CD4-positive, alpha-beta T cell treated with Interleukin-10 for 1 hour (primary cell): Measurements from ENCODE around the gene OLFML1.
A peak's percentile ranks its signal among the peaks of the same experiment; 100 is the strongest.

Source experiments
- DNase-seq: peaks from one replicate; pipeline ENCODE4 v3.0.0-alpha.2; 2020

OLFML1 gene

DNA sequence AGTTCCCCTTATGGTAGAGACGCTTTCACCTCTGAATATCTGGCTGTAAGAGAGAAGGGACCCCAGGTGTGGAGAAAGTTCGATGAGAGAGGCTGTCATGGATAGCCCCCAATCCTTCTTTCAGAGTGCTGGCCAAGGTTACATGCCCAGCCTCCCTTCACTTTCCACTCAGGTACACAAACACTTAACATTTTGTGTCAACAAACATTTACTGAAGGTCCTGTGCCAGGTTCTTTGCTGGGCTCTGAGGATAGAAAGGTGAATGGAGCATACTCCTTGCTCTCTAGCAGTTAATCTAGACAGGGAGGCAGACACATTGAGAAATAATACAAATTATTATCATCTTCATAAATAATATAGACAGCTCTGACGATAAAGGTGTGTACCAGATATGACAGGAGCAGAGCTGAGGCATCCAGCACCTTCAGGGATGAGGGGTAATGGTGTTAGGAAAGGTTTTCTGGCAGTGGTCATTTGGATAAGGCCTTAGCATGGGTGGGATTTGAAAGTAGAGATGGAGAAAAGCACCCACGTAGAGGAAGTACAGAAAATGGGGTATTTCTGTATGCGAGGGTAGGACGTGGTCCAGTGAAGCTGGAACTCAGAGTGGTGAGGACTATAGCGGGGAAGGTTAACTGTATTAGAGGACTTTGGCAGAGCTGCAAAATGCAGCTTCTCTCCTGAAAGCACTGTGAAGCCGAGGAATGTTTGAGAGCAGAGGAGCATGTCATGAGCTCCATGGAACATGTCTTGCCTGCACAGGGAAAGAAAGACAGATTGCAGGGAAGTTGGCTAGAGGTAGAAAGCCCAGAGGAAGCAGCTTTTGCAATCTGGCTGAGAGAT, 48.1 kb downstream of the OLFML1 start:
- no peak for DNase-seq

- DNase-seq = no peak
Measured at GRCh38 chr11:7534042-7534378, 48.7 kb downstream of the OLFML1 start.

DNA sequence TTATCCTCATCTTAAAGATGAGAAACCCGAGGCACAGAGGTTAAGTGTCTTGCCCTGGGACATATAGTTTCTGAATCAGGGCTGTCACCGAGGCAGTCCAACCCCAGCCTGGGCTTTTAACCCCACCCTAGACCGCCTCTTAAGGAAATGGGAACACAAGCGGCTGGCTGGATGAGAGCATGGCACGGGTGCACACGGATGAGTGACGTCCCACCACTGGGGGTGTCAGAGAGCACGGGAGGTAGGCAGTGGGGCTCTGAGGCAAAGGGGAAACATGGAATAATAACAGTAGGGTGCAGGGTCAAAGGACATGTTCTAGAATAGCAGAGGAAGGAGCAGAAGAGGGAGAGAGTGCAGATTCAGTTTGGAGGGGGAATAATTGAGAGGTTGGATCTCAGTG, 50.8 kb downstream of the OLFML1 start:
- DNase-seq = no peak

- no peak for DNase-seq
Measured at GRCh38 chr11:7537265-7537664, 52.0 kb downstream of the OLFML1 start.

- peak; percentile 15 for DNase-seq
Measured at GRCh38 chr11:7538031-7538430, 52.7 kb downstream of the OLFML1 start.

GRCh38 chr11:7538466-7539454, 53.5 kb downstream of the OLFML1 start:
- no peak for DNase-seq

DNA sequence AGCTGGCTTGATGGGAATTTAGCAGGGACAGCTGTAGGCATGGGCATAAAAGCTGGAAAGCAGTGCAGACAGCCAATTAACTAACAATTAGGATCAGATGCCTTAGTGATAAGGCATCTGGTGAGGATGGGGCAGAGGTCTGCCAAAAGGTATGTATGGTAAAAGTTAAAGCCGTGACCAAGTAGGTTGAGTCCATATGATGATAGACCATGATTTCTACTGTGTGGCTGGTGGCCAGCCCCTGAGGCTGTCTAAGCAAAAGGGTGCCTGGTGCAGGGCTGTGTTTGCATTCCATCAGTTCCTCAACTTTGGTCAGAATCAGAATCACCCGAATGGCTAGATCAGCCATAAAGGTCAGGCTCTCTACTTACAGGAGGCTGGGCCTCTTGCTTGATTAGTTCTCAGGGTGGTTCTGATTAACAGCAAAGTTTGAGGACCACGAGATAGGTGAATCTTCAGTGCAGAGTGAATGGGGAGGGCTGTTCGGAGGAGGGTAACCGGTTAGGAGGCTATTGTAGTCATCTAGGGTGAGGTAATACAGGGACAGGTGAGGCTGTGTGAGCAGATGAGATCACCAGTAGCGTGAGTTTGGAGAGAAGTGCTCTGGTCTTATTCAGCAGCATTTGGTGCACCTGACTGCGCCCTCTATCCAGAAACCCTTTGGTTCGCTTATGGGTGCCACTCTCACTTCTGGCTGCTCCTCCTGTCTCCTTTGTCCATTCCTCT, 55.7 kb downstream of the OLFML1 start:
- no peak for DNase-seq

DNA sequence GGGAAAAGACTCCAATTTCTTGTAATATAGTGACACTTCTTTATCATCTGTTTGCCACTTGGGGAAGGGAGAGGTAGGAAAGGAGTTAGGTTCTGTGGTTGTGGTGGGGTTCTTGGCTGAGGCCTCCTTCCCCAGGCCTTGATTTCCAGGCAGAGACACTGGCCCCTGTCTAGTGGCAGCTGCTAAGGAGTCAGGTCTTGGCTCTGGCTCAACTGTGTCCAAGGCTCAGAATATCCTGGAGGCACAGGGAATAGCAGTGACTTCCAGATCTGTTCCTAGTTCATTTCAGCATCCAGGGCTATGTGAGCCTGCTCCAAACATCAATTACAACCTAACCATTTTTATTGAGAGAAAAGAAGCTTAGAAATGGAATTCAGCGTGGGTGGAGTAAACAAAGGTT, 58.0 kb downstream of the OLFML1 start:
- no peak for DNase-seq

DNA sequence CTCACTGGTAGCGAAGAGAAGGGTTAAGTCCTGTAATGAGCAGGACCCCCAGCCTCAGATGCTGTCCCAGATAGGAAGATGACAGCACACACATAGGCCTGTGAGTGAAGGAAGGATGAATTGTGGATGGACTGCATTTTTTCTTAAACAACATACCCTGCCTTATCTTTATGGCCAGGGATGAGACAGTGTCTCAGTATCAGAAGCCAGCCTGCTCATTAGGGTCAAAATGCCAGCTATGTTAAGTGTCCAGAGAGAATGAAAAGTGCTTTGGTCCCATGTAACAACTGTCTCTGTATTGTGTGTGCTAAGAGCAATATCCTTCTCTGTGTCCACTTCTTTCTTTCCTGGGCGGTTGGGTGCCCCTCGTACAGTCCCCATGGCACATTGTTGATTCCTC, 58.7 kb downstream of the OLFML1 start:
- no peak for DNase-seq

DNA sequence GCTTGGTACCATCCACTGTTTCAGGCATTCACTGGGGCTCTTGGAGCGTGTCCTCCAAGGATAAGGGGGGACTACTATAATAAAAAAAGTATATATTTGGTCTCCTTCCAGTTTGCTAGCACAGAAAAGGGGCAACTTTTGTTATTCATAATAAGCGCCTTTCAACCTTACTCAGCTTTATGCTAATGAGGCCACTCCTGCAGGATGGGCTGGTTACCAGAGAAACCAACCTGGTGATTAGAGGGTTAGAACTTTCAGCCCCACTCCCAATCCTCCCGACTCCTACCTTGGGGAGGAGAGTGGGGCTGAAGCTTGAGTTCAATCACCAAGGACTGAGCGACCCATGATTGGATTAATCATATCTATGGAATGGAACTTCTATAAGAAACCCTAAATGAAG, 60.3 kb downstream of the OLFML1 start:
- DNase-seq = no peak

GRCh38 chr11:7546324-7546791, 61.1 kb downstream of the OLFML1 start:
- no peak for DNase-seq

- DNase-seq = no peak
Measured at GRCh38 chr11:7547687-7548086, 62.4 kb downstream of the OLFML1 start.

GRCh38 chr11:7548659-7549274, 63.5 kb downstream of the OLFML1 start:
- peak; percentile 28 for DNase-seq

- DNase-seq = no peak
Measured at GRCh38 chr11:7549681-7550080, 64.4 kb downstream of the OLFML1 start.

- DNase-seq = no peak
Measured at GRCh38 chr11:7551571-7551970, 66.3 kb downstream of the OLFML1 start.

DNA sequence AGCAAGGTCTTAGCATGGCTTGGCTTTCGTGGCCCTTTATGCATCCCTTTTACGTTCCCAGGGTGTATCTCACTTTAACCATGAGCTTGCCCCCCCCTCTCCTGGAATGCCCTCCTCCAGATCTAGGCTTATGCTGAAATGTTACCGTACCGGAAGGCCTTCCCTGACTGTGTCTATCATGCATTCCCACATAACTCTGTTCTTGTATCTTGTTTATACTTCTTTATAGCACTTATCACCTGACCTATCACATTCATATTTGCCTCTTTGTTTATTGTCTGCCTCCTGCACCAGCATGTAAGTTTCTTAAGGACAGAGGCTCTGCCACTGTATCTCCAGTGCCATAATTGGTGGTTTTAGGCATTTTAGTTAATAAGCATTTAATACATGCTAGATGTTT, 67.4 kb downstream of the OLFML1 start:
- no peak for DNase-seq

DNA sequence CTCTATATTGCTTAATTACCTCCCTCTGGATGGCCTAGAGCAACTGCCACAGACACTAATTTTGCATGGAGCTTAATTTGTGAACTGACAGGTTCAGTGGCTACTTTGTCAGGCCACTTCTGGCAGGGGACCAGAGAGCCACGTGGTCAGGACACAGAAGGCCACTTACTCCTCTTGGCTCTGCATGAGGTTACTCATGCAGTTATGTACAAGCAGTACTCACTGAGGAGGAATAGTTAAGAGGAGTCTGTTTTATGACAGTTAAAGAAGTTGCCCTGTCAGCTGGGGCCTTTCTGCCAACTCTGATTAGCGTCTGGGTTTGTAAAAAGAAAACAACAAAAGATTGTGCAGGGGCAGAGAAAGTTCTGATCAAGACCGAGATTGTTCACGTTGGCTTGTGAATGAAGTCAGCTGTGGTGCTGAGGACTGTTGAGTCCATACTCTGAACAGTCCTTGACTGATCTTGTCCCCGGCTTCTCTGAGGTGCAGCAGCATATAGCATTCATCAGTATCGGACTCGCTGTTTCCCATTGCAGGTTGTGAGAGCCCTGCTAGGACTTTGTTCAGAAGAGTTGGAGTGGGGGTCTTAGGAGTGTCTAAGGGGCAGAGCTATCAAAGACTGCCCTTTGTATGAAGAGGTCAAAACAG, 69.9 kb downstream of the OLFML1 start:
- DNase-seq = no peak

- no peak for DNase-seq
Measured at GRCh38 chr11:7558046-7558445, 72.7 kb downstream of the OLFML1 start.

DNA sequence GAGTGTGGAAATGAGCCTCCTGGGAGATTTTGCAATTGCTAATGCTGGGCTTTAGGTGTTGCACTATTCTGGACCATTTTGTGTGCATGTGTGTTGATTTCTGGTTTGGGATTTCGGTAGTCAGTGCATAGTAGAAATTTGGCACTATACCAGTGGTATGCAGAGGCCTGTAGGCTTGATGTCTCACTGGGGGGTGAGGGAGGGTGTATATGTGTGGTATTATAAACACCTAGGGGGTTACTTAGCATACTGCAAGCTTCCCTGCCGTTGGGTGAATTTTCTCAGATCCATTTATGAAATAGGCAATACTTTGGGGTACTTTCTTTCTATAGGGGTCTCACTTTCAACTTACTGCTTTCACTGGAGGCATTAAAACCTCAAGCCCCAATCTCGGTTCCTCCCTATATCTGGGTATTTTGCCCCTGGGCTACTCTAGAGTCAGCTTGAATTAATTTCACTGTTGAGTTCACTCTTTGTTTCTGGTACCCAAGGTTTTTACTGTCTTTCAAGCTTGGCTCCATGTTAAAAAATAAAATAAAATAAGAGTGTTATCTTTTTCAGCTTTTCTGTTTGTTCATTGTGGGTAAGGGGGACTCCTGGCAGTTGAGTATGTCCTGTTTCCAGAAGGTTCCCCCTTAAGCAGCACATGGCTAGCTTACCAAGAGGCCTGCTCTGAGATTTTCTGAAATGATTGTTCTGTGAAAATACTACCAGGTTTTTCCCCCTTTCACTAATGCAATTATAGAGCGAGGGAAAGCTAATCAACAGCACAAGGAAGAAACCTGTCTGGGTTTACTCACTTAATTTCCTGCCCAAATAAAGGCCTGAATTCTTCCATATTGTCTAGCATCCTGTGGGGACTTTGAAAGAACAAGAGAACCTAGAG, 74.3 kb downstream of the OLFML1 start:
- DNase-seq = no peak
